Left lung (tissue), 10 donors: ENCODE results near the gene STX1A. TPM values are rescaled to one million over a fixed set of nuclear protein-coding genes. Genes with fewer than 3 reads are reported as not detected.

Experiments
- ATAC-seq: fragments of 200-7000 bp; cut with Tn5 transposase; one replicate; pipeline ENCODE4 v1.9.1; 2020; ENCODE audit warnings: moderate library complexity
- DNase-seq, 4 donors: peaks; one replicate each; pipeline ENCODE4 v3.0.0-alpha.2; 2013 to 2020
- H3K27ac ChIP-seq, 2 donors: fragments of 200-600 bp; sonication (generic) in 1 of 2; one replicate each; pipeline versions ENCODE4 v1.5.0 to v1.8.0; 2020 to 2021
- H3K27me3 ChIP-seq, 2 donors: fragments of 200-600 bp; sonication (generic) in 1 of 2; one replicate each; pipeline versions ENCODE4 v1.5.0 to v1.8.0; 2020 to 2021
- H3K36me3 ChIP-seq, 2 donors: fragments of 200-600 bp; sonication (generic) in 1 of 2; one replicate each; pipeline versions ENCODE4 v1.5.0 to v1.8.0; 2020 to 2021
- H3K4me1 ChIP-seq, 2 donors: fragments of 200-600 bp; one replicate each; pipeline ENCODE4 v1.8.0; 2021
- H3K4me3 ChIP-seq, 2 donors: fragments of 200-600 bp; sonication (generic) in 1 of 2; one replicate each; pipeline versions ENCODE4 v1.5.0 to v1.8.0; 2020 to 2021; ENCODE audit warnings: mild to moderate bottlenecking in 1 of 2
- H3K9me3 ChIP-seq, 2 donors: fragments of 200-600 bp; sonication (generic) in 1 of 2; one replicate each; pipeline versions ENCODE4 v1.5.0 to v1.8.0; 2020 to 2021
- intact Hi-C, 2 donors: fragments of 100-400 bp; cut with DNase I; formaldehyde crosslinking; loops; one replicate each; pipeline versions ENCODE4 v1.11.2 to v1.14.2; 2022
- polyA plus RNA-seq, 6 donors: library from polyadenylated mRNA; unstranded; fragments of 120-200 nt; gene quantifications; one replicate each; pipeline ENCODE4 v1.2.1, GENCODE V29; 2013; ENCODE audit not compliant: insufficient read length in 6 of 6
- total RNA-seq, 2 donors: library from RNA; stranded (reverse); fragmentation: NEBNext Ultra II Directional; extraction: Animal tissue kit (Norgen Biotek cat#: 25700); gene quantifications; one replicate each; pipeline ENCODE4 v1.2.1, GENCODE V29; 2021
- TF ChIP-seq, protein P1 (sequence below), 2 donors: fragments of 200-600 bp; sonication (generic) in 1 of 2; IDR thresholded peaks; one replicate each; pipeline versions ENCODE4 v1.5.0 to v1.8.0; 2021; ENCODE audit warnings: antibody characterized with exemption in 2 of 2
- donor health status: DM: no; HTN: yes; CAD: no.
- donor health status: DM: no; HTN: no; CAD: no.

Gene STX1A
- total and polyA plus RNA-seq, 8 donors: 5.4 to 11.5 (median 10.0) TPM

DNA sequence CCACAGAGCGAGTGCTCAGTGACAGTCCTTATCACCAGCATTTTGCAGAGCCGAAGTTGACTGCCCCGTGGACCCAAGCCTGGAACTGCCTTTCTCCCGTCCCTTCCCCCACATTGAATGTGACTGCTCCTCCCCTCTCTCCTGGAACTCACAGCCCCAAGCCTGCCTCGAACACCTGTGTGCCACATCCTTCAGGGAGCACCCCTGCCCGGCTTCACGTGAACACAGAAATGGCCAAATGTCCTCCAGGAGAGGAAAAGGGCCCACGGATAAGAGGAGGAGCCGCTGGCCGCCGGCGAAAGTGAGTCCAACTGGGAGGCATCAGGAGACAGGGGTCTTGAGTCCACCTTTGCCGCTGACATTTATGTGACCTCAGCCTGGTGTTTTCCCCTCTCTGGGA, 16.2 kb downstream of the STX1A start:
- intact Hi-C loops: no loop called here
- H3K27ac ChIP-seq: no peak overlapping the region
- peaks cover 0 to 44% of the 10 kb centered on the region in 2 donors for H3K27me3 ChIP-seq
- ATAC-seq (no peak), DNase-seq (no peak)
- TF ChIP-seq, protein P1, sequence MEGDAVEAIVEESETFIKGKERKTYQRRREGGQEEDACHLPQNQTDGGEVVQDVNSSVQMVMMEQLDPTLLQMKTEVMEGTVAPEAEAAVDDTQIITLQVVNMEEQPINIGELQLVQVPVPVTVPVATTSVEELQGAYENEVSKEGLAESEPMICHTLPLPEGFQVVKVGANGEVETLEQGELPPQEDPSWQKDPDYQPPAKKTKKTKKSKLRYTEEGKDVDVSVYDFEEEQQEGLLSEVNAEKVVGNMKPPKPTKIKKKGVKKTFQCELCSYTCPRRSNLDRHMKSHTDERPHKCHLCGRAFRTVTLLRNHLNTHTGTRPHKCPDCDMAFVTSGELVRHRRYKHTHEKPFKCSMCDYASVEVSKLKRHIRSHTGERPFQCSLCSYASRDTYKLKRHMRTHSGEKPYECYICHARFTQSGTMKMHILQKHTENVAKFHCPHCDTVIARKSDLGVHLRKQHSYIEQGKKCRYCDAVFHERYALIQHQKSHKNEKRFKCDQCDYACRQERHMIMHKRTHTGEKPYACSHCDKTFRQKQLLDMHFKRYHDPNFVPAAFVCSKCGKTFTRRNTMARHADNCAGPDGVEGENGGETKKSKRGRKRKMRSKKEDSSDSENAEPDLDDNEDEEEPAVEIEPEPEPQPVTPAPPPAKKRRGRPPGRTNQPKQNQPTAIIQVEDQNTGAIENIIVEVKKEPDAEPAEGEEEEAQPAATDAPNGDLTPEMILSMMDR (IDR thresholded peaks at IDR 0.05): no peak
- H3K4me3 ChIP-seq: no peak overlapping the region
- H3K4me1 ChIP-seq: peaks cover 2 to 9% of the 10 kb centered on the region in 2 donors
- H3K36me3 ChIP-seq: peaks cover 0 to 45% of the 10 kb centered on the region in 2 donors
- no peaks in the 10 kb centered on the region for H3K9me3 ChIP-seq

- intact Hi-C loops: no loop called here
- peaks cover 2 to 9% of the 10 kb centered on the region in 2 donors for H3K4me1 ChIP-seq
- H3K27me3 ChIP-seq: peaks cover 0 to 44% of the 10 kb centered on the region in 2 donors
- H3K27ac ChIP-seq: no peak overlapping the region
- no peak for ATAC-seq
- DNase-seq: no peak
- no peak overlapping the region for H3K4me3 ChIP-seq
- peaks cover 0 to 51% of the 10 kb centered on the region in 2 donors for H3K36me3 ChIP-seq
- H3K9me3 ChIP-seq: no peaks in the 10 kb centered on the region
- TF ChIP-seq, protein P1 (IDR thresholded peaks at IDR 0.05): no peak
Measured at GRCh38 chr7:73702665-73703064, 16.8 kb downstream of the STX1A start.

DNA sequence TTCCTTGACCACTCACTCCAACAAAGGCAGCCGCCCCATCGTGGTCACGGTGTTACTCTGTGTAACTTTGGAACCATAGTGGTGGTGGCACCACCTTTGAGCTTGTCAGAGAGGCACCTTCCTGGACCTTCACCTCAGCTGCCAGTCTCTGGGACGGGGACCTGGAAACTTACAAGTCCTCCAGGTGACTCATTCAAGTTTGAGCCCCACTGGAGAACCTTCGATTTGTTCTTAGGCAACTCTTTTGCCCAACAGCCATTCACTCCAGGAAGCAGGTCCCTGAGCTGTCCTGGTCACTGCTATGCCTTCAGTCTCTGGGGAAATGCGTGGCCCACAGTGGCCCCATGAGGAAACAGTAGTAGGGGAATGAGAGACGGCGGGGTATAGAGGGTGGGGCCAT, 17.2 kb downstream of the STX1A start:
- Histone ChIP-seq H3K27ac (no peak overlapping the region), H3K4me1 (peaks cover 2 to 9% of the 10 kb centered on the region in 2 donors), H3K9me3 (no peaks in the 10 kb centered on the region), H3K4me3 (no peak overlapping the region), H3K27me3 (peaks cover 0 to 43% of the 10 kb centered on the region in 2 donors), H3K36me3 (peaks cover 0 to 55% of the 10 kb centered on the region in 2 donors)
- intact Hi-C loops: no loop called here
- TF ChIP-seq, protein P1 (IDR thresholded peaks at IDR 0.05): no peak
- no peak for DNase-seq
- peak; percentile 2 for ATAC-seq

DNA sequence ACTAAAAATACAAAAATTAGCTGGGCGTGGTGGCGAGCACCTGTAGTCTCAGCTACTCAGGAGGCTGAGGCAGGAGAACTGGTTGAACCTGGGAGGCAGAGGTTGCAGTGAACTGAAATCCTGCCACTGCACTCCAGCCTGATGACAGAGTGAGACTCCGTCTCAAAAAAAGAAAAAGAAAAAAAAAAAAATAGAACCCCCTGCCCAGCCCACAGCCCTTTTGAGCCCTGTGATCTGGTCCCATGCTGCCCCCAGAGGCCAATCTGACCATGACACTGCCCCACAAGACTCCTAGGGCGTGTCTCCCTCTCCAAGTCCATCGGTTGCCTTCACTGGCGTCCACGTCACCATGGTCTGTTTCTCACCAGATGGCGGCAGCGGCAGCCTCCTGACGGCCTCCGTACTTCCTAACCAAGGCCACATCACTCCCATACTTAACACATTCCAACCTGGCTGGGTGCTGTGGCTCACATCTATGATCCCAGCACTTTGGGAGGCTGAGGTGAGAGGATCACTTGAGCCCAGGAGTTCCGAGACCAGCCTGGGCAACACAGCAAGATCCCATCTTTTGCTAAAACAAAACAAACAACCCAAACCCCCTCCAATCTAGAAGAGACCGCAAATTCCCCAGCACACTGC, 18.0 kb downstream of the STX1A start:
- peak; percentile 14 for ATAC-seq
- Histone ChIP-seq H3K36me3 (peaks cover 0 to 62% of the 10 kb centered on the region in 2 donors), H3K9me3 (no peaks in the 10 kb centered on the region), H3K27ac (no peak overlapping the region), H3K4me3 (no peak overlapping the region), H3K27me3 (peaks cover 0 to 36% of the 10 kb centered on the region in 2 donors), H3K4me1 (peaks cover 2 to 9% of the 10 kb centered on the region in 2 donors)
- TF ChIP-seq, protein P1 (IDR thresholded peaks at IDR 0.05): peak; percentile 37 to 62
- intact Hi-C loops: no loop called here
- no peak for DNase-seq

GRCh38 chr7:73700581-73701134, 18.8 kb downstream of the STX1A start:
- no peak for DNase-seq
- H3K27me3 ChIP-seq: peaks cover 0 to 27% of the 10 kb centered on the region in 2 donors
- no peaks in the 10 kb centered on the region for H3K9me3 ChIP-seq
- no peak overlapping the region for H3K4me3 ChIP-seq
- ATAC-seq: no peak
- intact Hi-C loops: no loop called here
- no peak overlapping the region for H3K27ac ChIP-seq
- peaks cover 2 to 9% of the 10 kb centered on the region in 2 donors for H3K4me1 ChIP-seq
- TF ChIP-seq, protein P1 (IDR thresholded peaks at IDR 0.05): no peak
- H3K36me3 ChIP-seq: peaks cover 0 to 71% of the 10 kb centered on the region in 2 donors
